ENCODE data around the gene ZNF662.

The ZNF662 gene

GRCh38 chr3:42936157-42936981, 30.4 kb downstream of the ZNF662 start:
- DNase-seq (ENCODE audit: low read depth in 1 of 2, low spot score in 1 of 2) = no peak
- no peak for TF ChIP-seq REST (IDR thresholded peaks at IDR 0.05; ENCODE audit: insufficient replicate concordance, low read depth)
- TF ChIP-seq POLR2AphosphoS5 (IDR thresholded peaks at IDR 0.05; ENCODE audit: low read depth) = no peak
- no peak for TF ChIP-seq GABPA (IDR thresholded peaks at IDR 0.05; ENCODE audit: low read depth)
- no peak for TF ChIP-seq CTCF (IDR thresholded peaks at IDR 0.05; ENCODE audit: insufficient read depth, low read length)
- TF ChIP-seq SPI1 (IDR thresholded peaks at IDR 0.05; ENCODE audit: borderline replicate concordance, low read depth) = no peak

GRCh38 chr3:42937334-42937733, 31.4 kb downstream of the ZNF662 start:
- TF ChIP-seq SPI1 (IDR thresholded peaks at IDR 0.05; ENCODE audit: borderline replicate concordance, low read depth) (no peak), GABPA (IDR thresholded peaks at IDR 0.05; ENCODE audit: low read depth) (no peak), CTCF (IDR thresholded peaks at IDR 0.05; ENCODE audit: insufficient read depth, low read length) (no peak), POLR2AphosphoS5 (IDR thresholded peaks at IDR 0.05; ENCODE audit: low read depth) (no peak), REST (IDR thresholded peaks at IDR 0.05; ENCODE audit: insufficient replicate concordance, low read depth) (no peak)
- DNase-seq (ENCODE audit: low read depth in 1 of 2, low spot score in 1 of 2) = no peak
- Histone ChIP-seq H3K27me3 (ENCODE audit: insufficient read depth, poor library complexity, severe bottlenecking) (no peaks in the 10 kb centered on the region), H3K4me3 (replicated peaks; ENCODE audit: insufficient read depth, low read length) (no peak overlapping the region), H3K27ac (replicated peaks) (no peak overlapping the region)

More at GRCh38 chr3:42936157-42936981, 30.4 kb downstream of the ZNF662 start:
- H3K4me3 ChIP-seq (replicated peaks; ENCODE audit: insufficient read depth, low read length) = no peak overlapping the region
- H3K27me3 ChIP-seq (ENCODE audit: insufficient read depth, poor library complexity, severe bottlenecking) = no peaks in the 10 kb centered on the region
- H3K27ac ChIP-seq (replicated peaks) = no peak overlapping the region

GRCh38 chr3:42942693-42943092, 36.8 kb downstream of the ZNF662 start:
- H3K4me3 ChIP-seq (replicated peaks; ENCODE audit: insufficient read depth, low read length) = no peak overlapping the region
- peaks cover 15% of the 10 kb centered on the region for H3K27me3 ChIP-seq (ENCODE audit: insufficient read depth, poor library complexity, severe bottlenecking)
- no peak overlapping the region for H3K27ac ChIP-seq (replicated peaks)
- TF ChIP-seq REST (IDR thresholded peaks at IDR 0.05; ENCODE audit: insufficient replicate concordance, low read depth) (no peak), CTCF (IDR thresholded peaks at IDR 0.05; ENCODE audit: insufficient read depth, low read length) (no peak), SPI1 (IDR thresholded peaks at IDR 0.05; ENCODE audit: borderline replicate concordance, low read depth) (no peak), POLR2AphosphoS5 (IDR thresholded peaks at IDR 0.05; ENCODE audit: low read depth) (no peak), GABPA (IDR thresholded peaks at IDR 0.05; ENCODE audit: low read depth) (no peak)
- DNase-seq (ENCODE audit: low read depth in 1 of 2, low spot score in 1 of 2) = no peak

Data from HL-60 (cell line).